Renal pelvis (tissue), 4 donors: ENCODE results near the gene ENGASE. TPM values are rescaled to one million over a fixed set of nuclear protein-coding genes. Genes with fewer than 3 reads are reported as not detected.

Experiments used
- DNase-seq: peaks from one replicate; pipeline ENCODE4 v3.0.0-alpha.2; 2013
- polyA plus RNA-seq, 3 donors: library from polyadenylated mRNA; unstranded; fragments of 120-200 nt; gene quantifications; one replicate each; pipeline ENCODE4 v1.2.1, GENCODE V29; 2013; ENCODE audit not compliant: insufficient read length in 3 of 3

ENGASE gene
- polyA plus RNA-seq, 3 donors, result 14.9 to 24.5 (median 20.7) TPM

DNA sequence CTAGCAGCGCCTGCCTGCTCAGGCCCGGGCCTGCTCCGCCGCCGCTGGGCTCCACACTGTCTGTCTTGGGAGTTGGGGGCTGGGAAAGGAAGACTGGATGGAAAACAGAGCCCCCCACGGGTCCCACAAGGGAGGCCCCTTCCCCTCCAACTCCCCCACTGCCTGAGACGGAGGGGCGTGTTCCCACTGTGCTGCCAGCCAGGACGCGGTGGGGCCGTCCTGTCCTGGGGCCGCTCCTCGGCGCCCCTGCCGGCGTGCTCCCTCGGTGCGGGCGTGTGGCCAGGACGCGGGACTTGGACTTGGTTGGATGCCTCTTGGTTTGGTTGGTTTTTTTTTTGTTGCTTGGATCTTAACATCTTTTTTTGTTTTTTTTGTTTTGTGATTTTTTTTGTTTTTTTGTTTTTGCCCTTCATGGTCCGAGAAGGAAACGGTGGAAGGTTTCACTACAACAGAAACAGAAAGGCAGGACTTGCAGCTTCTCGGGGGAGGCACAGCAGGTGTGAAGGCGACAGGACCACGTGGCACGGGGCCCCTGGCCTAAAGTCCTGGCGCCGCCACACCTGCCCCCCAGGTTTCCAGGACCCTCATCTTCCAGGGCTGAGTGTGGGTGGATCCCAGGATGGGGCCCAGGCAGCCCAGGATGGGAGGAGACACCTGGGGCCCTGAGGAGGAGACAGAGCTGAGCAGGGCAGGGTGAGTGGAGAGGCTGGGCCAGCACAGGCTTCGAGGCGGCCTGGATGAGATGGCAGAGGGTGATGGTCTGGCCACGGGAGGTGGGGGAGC lies 16.0 kb downstream of the ENGASE start:
- peak; percentile 42 for DNase-seq

DNA sequence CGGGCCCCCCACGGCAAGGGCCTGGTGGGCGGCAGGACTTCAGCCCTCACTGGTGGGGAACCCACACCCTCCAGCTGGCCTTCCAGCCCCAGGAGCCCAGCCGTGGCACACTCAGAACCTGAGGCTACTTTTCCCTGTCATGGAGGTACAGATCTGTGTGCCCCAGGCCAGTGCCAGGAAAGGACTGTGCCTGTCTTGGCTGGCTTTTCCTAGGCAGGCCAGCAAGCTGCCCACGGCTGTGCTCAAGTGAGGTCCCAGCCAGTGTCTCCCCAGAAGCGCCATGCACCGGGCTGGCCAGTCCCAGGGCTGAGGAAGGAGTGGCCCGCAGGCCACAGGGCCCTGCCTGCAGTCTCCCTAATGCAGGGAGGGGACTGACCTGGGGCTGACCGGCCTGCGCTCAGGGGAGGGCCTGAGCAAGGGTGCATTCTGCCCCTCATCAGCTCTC lies 16.6 kb downstream of the ENGASE start:
- no peak for DNase-seq

DNA sequence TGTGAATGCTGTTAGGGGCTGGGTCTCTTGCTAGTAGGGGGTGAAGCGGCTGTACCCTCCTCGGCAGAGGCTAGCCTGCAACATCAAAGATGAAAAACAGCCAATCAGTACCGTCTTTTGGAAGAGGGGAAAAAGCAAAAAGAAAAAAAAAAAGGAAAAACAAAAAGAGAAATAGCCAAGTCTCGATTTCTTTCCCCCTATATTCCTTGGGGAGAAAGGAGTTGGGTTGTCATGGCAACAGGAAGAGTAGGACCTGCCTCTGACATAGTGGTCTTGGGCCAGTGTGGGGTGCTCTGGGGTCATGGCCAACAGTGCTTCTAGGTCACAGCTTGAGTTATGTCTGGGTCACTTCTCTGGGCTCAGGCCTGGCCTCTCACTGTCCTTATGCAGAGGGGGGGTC lies 17.9 kb downstream of the ENGASE start:
- no peak for DNase-seq

GRCh38 chr17:79093270-79093669 lies 18.6 kb downstream of the ENGASE start:
- DNase-seq, result no peak

DNA sequence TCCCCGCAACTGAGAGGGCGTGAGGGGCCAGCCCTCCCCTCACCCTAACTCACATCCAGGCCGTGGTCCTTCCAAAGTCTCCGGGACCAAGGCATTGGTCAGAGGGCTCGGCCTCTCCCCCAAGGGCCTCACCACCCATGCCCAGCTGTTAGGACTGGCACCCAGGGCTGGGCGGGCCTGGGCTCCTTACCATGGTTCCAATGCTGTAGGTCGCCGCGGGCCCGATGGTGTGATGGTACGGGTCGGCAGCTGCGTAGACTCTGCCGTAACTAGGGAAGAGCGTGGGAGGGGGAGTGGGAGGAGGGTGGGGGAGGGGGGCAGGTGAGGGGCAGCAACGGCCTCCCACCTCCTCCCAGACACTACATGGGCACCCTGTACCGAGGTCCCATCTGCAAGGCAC lies 19.6 kb downstream of the ENGASE start:
- DNase-seq, result no peak

GRCh38 chr17:79095345-79096055 lies 20.9 kb downstream of the ENGASE start:
- no peak for DNase-seq

DNA sequence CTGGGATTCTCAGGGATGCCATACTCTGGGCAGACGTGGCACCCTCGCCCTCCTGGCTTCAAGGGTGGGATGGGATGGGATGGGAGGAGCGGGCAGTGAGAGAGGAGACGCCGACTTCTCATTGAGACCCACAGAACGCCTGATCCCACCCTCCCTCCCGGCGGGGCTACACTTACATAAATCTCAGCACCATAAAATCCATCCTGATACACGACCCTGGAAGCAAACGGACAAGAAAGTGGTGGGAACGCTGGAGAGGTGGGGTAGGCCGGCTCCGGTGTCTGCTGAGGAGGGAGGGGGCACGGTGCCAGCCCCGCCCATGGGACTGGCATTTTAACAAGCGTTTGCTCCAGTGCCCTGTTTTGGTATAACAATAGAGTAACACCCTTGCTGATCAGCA lies 21.9 kb downstream of the ENGASE start:
- DNase-seq, result no peak

GRCh38 chr17:79097226-79098055 lies 22.8 kb downstream of the ENGASE start:
- DNase-seq, result no peak

DNA sequence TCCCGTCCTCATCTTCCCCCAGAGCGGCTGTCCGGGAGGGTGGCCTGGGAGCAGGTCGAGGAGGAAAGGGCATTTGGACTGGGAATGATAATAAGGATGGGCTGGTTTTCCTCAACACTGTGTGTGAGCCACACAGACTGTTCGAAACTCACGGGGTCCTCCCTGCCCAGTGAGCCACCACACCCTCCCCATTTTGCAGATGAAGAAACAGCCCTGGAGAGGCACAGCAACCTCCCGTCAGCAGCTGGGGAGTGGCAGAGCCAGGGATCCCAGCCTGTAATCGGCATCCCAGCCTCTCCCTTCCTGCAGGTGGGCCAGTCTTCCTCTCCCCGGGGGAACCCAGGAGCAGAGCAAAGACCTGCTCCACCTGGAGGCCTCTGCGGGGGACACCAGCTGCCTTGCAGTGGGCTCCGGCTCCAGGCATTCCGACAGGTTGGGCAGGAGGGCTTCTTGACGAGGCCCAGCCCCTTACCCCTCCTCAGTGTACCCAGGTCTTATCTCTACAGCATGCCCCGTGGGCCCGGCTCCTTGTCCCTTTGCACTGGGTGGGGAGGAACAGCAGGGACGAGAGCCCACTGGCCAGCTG lies 23.8 kb downstream of the ENGASE start:
- DNase-seq, result no peak

DNA sequence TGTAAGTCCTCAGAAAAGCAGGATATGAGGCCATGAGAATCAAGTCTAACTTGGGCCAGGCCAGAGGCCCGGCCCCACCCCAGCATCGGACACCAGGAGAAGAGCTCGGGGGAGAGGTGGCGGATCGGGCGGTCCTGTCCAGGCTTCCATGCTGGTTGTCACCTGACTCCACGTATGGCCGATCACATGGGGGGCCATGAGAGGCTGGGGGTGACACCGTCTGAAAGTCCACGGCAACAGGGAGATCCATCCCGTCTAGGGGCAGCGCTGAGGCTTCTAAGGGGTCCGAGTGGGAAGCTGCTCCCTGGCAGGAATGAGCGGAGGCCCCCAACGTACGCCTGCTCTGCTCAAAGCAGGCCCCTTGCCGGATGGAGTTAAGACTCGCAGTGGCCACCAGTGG lies 25.8 kb downstream of the ENGASE start:
- DNase-seq, result no peak

- DNase-seq, result no peak
These were observed 26.6 kb downstream of the ENGASE start for GRCh38 chr17:79101111-79101673.

- no peak for DNase-seq
These were observed 27.6 kb downstream of the ENGASE start for GRCh38 chr17:79102214-79102613.

DNA sequence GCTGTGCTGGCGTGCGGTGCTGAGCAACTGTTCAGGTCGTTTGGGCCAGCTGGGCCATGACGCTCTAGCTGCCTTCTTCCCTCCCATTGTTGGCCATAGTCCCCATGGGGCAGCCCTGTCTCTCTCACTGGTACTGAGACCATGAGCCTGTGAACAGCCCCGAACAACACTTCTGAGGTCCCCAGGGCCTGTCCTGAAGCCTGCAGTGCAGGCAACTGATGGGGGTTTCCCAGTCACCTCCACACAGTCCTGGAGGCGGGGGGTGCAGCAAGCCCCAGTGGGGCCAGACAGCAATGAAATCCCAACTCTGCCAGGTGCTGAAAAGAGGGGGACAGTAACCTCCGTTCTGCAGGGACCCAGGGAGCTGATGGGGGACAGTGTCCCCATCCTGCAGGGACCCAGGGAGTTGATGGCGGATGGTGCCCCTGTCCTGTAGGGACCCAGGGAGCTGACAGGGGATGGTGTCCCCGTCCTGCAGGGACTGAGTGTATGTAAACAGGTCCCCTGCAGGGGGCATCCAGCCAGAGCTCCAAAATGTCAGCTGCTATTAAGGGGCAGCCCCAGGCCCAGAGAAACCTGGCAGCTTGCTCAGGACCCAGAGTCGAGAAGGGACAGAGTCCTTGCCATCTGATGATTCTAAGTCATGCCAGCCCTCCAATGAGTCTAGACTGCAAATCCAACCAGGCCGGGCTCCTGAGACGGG lies 30.4 kb downstream of the ENGASE start:
- no peak for DNase-seq

- no peak for DNase-seq
These were observed 31.3 kb downstream of the ENGASE start for GRCh38 chr17:79105937-79106336.

- no peak for DNase-seq
These were observed 32.3 kb downstream of the ENGASE start for GRCh38 chr17:79106958-79107357.

DNA sequence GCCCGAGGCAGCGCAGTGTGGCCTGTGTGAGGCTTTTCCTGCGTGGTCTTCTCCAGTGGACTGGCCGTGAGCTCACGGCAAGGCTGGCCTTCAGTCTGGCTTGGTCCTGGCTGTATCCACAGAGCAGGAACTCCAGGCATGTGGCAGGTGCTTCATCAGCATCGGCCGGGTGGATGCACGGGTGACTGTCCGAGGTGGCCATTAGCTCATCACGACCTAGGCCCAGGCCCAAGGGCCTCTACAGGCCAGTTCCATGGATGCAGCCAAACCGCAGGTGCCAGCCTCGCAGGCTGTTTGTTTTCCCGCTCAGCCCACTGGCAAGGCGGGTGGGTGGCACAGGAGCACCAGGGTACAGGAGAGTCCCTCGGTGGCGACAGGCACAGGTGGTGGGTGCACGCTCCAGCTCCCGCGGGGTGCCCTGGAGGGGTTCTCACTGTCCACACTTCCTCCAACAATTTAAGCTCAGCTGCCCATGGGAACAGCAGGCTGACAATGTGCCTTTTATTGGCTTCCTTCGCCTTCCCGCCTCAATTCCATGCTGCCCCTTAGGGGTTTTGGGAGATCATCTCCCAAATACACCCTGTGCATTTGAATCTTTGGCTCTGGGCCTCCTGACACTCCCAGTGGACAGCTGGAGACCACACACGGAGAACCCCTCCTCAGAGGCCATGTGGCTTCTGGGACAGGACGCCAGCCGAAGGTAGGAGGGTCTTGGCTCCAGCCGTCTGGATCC lies 33.0 kb downstream of the ENGASE start:
- no peak for DNase-seq

DNA sequence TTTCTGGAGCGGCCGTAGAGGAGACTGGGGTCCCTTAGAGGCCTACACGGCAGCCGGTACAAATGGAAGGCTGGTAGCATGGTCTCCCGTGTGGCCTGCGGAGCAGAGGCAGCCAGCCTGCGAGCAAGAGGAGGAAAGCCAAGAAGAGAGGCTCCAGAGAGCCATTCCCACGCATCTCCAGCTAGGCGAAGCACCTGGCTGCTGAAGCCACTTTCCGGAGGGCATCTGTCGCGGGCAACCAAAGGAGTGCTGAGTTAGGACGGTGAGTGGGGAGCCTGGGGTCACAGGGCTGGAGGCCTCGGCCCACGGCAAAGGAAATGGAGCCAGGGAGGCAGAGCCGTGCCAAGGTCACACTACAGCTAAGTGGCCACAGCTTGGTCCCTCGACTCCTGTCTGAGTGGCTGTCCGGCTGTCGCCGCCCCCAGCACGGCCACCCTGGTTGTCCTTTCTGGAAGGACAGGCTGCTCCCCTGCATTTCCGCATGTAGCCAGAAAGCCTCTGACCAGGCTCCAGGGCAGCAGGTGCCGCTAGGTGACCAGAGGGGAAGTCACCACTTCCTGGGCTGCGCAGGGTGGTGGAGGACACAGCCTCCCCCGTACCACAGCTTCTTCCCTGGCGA lies 33.7 kb downstream of the ENGASE start:
- DNase-seq, result no peak

- DNase-seq, result no peak
These were observed 34.2 kb downstream of the ENGASE start for GRCh38 chr17:79108870-79109269.

GRCh38 chr17:79109584-79109983 lies 35.0 kb downstream of the ENGASE start:
- no peak for DNase-seq

- no peak for DNase-seq
These were observed 36.5 kb downstream of the ENGASE start for GRCh38 chr17:79111097-79111496.
